ENCODE measurements around the gene TFEB.

The TFEB gene

GRCh38 chr6:41713650-41714291 is 21.6 kb downstream of the TFEB start:
- in situ Hi-C loops (cut with MboI; ENCODE audit: low pct_unique_long_range_greater_than_20kb, low sequenced_read_pairs): no loop called here
- no peak for DNase-seq

- DNase-seq: no peak
Measured at GRCh38 chr6:41713159-41713649, 22.2 kb downstream of the TFEB start.

GRCh38 chr6:41712651-41713103 is 22.7 kb downstream of the TFEB start:
- in situ Hi-C loops (cut with MboI; ENCODE audit: low pct_unique_long_range_greater_than_20kb, low sequenced_read_pairs): no loop called here
- no peak for DNase-seq

More at GRCh38 chr6:41713159-41713649, 22.2 kb downstream of the TFEB start:
- in situ Hi-C loops (cut with MboI; ENCODE audit: low pct_unique_long_range_greater_than_20kb, low sequenced_read_pairs): no loop called here

- no peak for DNase-seq
- in situ Hi-C loops (cut with MboI; ENCODE audit: low pct_unique_long_range_greater_than_20kb, low sequenced_read_pairs): no loop called here
Measured at GRCh38 chr6:41711323-41712038, 23.9 kb downstream of the TFEB start.

- no peak for DNase-seq
- in situ Hi-C loops (cut with MboI; ENCODE audit: low pct_unique_long_range_greater_than_20kb, low sequenced_read_pairs): no loop called here
Measured at GRCh38 chr6:41709375-41709774, 26.0 kb downstream of the TFEB start.

- in situ Hi-C loops (cut with MboI; ENCODE audit: low pct_unique_long_range_greater_than_20kb, low sequenced_read_pairs): no loop called here
Measured at GRCh38 chr6:41708856-41709255, 26.6 kb downstream of the TFEB start.

GRCh38 chr6:41707565-41708200 is 27.7 kb downstream of the TFEB start:
- peak; percentile 85 for DNase-seq
- in situ Hi-C loops (cut with MboI; ENCODE audit: low pct_unique_long_range_greater_than_20kb, low sequenced_read_pairs): no loop called here

More at GRCh38 chr6:41708856-41709255, 26.6 kb downstream of the TFEB start:
- DNase-seq: no peak

GRCh38 chr6:41706876-41707564 is 28.4 kb downstream of the TFEB start:
- in situ Hi-C loops (cut with MboI; ENCODE audit: low pct_unique_long_range_greater_than_20kb, low sequenced_read_pairs): no loop called here
- DNase-seq: peak; percentile 35

- DNase-seq: peak; percentile 87
- in situ Hi-C loops (cut with MboI; ENCODE audit: low pct_unique_long_range_greater_than_20kb, low sequenced_read_pairs): no loop called here
Measured at GRCh38 chr6:41705996-41706835, 29.2 kb downstream of the TFEB start.

GRCh38 chr6:41705311-41705995 is 30.0 kb downstream of the TFEB start:
- DNase-seq: no peak
- in situ Hi-C loops (cut with MboI; ENCODE audit: low pct_unique_long_range_greater_than_20kb, low sequenced_read_pairs): no loop called here

- in situ Hi-C loops (cut with MboI; ENCODE audit: low pct_unique_long_range_greater_than_20kb, low sequenced_read_pairs): no loop called here
Measured at GRCh38 chr6:41704656-41705310, 30.6 kb downstream of the TFEB start.

GRCh38 chr6:41704028-41704427 is 31.4 kb downstream of the TFEB start:
- in situ Hi-C loops (cut with MboI; ENCODE audit: low pct_unique_long_range_greater_than_20kb, low sequenced_read_pairs): no loop called here
- DNase-seq: no peak

More at GRCh38 chr6:41704656-41705310, 30.6 kb downstream of the TFEB start:
- no peak for DNase-seq

- no peak for DNase-seq
- in situ Hi-C loops (cut with MboI; ENCODE audit: low pct_unique_long_range_greater_than_20kb, low sequenced_read_pairs): no loop called here
Measured at GRCh38 chr6:41702771-41703494, 32.5 kb downstream of the TFEB start.

GRCh38 chr6:41702089-41702745 is 33.2 kb downstream of the TFEB start:
- in situ Hi-C loops (cut with MboI; ENCODE audit: low pct_unique_long_range_greater_than_20kb, low sequenced_read_pairs): no loop called here
- no peak for DNase-seq

- in situ Hi-C loops (cut with MboI; ENCODE audit: low pct_unique_long_range_greater_than_20kb, low sequenced_read_pairs): no loop called here
- DNase-seq: no peak
Measured at GRCh38 chr6:41700463-41701347, 34.7 kb downstream of the TFEB start.

- in situ Hi-C loops (cut with MboI; ENCODE audit: low pct_unique_long_range_greater_than_20kb, low sequenced_read_pairs): no loop called here
- DNase-seq: no peak
Measured at GRCh38 chr6:41699063-41699462, 36.3 kb downstream of the TFEB start.
